ENCODE data around the gene SPACDR. TPM values are rescaled to one million over a fixed set of nuclear protein-coding genes. Genes with fewer than 3 reads are reported as not detected.
"Not testable (repeated sequence)": the region's sequence is repeated elsewhere in the genome, so short reads cannot be mapped to it uniquely, and the experiment has no call there.

The SPACDR gene
- total RNA-seq, 4 donors from 2014 or later = 1.4 to 22.1 (median 1.8) TPM; not detected in 1

DNA sequence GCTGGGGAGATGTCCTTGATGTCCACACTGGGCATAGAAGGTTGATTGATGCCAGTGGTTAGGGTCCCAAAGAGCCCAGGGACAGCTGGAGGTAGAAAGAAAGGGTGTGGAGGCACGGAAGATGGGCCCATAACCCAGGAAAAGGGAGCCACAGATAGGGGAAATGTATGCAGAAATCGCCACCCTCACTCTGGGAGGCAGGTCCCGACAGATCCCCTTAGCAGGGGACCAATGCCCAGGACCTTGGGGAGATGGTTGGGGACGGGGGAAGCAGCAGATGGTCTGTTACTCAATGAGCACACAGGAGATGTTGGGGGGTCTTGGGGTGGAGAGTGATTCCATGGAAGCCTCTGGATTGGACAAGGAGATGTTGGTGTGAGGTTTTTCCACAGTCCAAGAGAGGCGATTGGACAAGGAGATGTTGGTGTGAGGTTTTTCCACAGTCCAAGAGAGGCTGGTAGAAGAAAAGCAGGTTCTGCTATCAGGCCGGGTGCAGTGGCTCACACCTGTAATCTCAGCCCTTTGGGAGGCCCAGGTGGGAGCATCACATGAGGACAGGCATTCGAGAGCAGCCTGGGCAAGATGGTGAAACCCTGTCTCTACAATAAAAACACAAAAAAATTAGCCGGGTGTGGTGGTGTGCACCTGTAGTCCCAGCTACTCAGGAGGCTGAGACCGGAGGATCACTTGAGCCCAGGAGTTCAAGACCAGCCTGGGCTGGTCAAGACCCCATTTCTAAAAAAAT is 20.8 kb downstream of the SPACDR start:
- no peaks in the 10 kb centered on the region for H3K9me3 ChIP-seq
- no peak overlapping the region for H3K4me3 ChIP-seq
- intact Hi-C loops (cut with DNase I; ENCODE audit: low total_unique reads) = no loop called here
- no peaks in the 10 kb centered on the region for H3K27me3 ChIP-seq
- TF ChIP-seq POLR2A (IDR thresholded peaks at IDR 0.05) = no peak
- TF ChIP-seq, protein P1, sequence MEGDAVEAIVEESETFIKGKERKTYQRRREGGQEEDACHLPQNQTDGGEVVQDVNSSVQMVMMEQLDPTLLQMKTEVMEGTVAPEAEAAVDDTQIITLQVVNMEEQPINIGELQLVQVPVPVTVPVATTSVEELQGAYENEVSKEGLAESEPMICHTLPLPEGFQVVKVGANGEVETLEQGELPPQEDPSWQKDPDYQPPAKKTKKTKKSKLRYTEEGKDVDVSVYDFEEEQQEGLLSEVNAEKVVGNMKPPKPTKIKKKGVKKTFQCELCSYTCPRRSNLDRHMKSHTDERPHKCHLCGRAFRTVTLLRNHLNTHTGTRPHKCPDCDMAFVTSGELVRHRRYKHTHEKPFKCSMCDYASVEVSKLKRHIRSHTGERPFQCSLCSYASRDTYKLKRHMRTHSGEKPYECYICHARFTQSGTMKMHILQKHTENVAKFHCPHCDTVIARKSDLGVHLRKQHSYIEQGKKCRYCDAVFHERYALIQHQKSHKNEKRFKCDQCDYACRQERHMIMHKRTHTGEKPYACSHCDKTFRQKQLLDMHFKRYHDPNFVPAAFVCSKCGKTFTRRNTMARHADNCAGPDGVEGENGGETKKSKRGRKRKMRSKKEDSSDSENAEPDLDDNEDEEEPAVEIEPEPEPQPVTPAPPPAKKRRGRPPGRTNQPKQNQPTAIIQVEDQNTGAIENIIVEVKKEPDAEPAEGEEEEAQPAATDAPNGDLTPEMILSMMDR (IDR thresholded peaks at IDR 0.05) = no peak
- peak overlapping the region in 1 of 2 donors; percentile 75 for H3K27ac ChIP-seq
- H3K36me3 ChIP-seq = no peaks in the 10 kb centered on the region
- no peaks in the 10 kb centered on the region for H3K4me1 ChIP-seq
- peak in 1 of 2 donors; percentile 11 for DNase-seq

DNA sequence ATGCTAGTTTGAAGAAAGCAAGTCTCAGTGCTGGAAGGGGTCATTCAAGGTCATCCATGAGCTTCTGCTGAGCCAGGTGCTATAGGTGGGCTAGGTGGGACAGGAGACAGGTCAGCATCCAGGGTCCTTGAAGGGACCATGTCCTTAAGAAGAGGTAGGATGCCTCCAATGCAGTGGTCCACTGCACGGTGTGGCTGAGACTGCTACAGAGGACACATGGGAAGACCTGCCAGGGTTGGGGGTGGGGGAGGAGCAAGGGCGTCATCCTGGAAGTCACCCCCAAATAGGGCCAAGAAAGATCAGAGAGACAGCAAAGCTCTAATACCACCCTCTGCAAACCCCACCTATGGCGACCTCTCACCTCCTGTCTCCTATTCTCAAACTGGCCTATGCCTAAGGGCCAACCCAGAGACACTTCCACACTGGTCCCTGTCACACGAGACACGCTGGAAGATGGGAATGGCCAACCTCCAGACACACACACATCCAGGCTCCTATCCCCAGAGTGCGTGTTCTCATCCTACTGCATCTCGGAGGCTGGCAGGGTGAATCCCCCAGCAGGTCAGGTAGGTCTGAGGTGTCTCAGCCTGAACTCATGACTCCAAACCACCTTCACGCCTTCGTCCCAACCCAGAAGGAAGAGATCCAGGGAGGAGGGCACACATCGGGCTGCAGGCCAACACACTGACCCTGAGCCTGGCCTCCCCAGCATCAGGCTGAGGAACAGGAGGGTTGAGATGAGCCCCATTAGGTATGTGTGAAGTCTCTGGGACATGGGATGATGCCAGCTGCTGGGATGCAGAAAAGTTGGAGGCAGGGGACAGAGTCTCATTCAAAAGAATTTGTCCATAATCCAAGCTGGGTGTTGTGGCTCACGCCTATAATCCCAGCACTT is 22.2 kb downstream of the SPACDR start:
- no peaks in the 10 kb centered on the region for H3K9me3 ChIP-seq
- H3K27ac ChIP-seq = no peak overlapping the region
- intact Hi-C loops (cut with DNase I; ENCODE audit: low total_unique reads) = no loop called here
- TF ChIP-seq, protein P1 (IDR thresholded peaks at IDR 0.05) = no peak
- TF ChIP-seq POLR2A (IDR thresholded peaks at IDR 0.05) = no peak
- H3K4me3 ChIP-seq = no peak overlapping the region
- H3K4me1 ChIP-seq = no peaks in the 10 kb centered on the region
- H3K36me3 ChIP-seq = no peaks in the 10 kb centered on the region
- peak in 1 of 2 donors; percentile 12 for DNase-seq
- no peaks in the 10 kb centered on the region for H3K27me3 ChIP-seq

DNA sequence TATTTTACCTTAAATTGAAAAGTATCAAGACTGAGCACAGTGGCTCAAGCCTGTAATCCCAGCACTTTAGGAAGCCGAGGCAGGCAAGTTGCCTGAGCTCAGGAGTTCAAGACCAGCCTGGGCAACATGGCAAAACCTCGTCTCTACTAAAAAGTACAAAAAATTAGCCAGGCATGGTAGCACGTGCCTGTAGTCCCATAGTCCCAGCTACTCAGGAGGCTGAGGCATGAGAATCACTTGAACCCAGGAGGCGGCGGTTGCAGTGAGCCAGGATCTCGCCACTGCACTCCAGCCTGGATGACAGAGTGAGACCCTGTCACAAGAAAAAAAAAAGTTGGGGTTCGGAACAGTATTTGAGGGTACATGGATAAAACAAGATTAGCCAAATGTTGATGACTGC is 24.8 kb downstream of the SPACDR start:
- H3K4me1 ChIP-seq; H3K4me3 ChIP-seq; H3K36me3 ChIP-seq; H3K27me3 ChIP-seq; intact Hi-C loops (cut with DNase I; ENCODE audit: low total_unique reads); H3K27ac ChIP-seq; H3K9me3 ChIP-seq: not testable (repeated sequence)
- DNase-seq = peak; percentile 4 to 7

DNA sequence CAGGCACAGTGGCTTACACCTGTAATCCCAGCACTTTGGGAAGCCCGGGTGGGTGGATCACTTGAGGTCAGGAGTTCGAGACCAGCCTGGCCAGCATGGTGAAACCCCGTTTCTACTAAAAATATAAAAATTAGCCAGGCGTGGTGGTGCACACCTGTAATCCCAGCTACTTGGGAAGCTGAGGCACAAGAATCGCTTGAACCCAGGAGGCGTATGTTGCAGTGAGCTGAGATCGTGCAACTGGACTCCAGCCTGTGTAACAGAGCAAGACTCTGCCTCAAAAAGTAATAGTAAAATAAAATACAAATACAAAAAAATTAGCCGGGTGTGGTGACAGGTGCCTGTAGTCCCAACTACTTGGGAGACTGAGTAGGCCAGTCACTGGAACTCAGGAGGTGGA is 25.3 kb downstream of the SPACDR start:
- H3K4me3 ChIP-seq; H3K27me3 ChIP-seq; H3K9me3 ChIP-seq; intact Hi-C loops (cut with DNase I; ENCODE audit: low total_unique reads); H3K27ac ChIP-seq; H3K36me3 ChIP-seq; H3K4me1 ChIP-seq: not testable (repeated sequence)
- DNase-seq = peak; percentile 7 to 8

DNA sequence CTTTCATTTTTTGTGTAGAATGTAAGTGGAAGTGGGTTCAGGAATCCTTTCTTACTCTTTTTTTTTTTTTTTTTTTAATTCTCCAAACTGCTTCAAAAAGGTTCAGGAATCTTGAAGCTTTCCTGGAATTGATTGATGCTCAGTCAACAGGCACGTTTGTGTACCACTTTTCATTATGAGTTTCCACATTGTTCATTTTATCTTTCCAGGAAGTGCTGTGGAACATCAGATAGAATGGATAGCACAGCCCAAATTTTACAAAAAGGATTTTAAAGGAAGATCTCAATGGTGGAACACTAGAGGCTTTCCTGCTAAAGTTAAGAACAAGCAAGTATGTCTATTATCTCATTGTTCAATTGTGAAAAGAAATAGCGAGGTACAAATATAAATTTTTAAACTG is 25.9 kb downstream of the SPACDR start:
- DNase-seq = no peak
- intact Hi-C loops (cut with DNase I; ENCODE audit: low total_unique reads) = no loop called here

More for the DNA sequence above, 25.9 kb downstream of the SPACDR start:
- Histone ChIP-seq H3K27ac (no peak overlapping the region), H3K27me3 (no peaks in the 10 kb centered on the region), H3K9me3 (no peaks in the 10 kb centered on the region), H3K36me3 (no peaks in the 10 kb centered on the region), H3K4me3 (no peak overlapping the region), H3K4me1 (peaks cover 7 to 8% of the 10 kb centered on the region in 2 donors)
- no peak for TF ChIP-seq POLR2A (IDR thresholded peaks at IDR 0.05)
- TF ChIP-seq, protein P1 (IDR thresholded peaks at IDR 0.05) = no peak
